Left forelimb (tissue), 1 donor: ENCODE measurements around the gene SMIM23.

Experiments used
- DNase-seq: peaks from one replicate; pipeline ENCODE4 v3.0.0-alpha.2; 2018; ENCODE audit warnings: low spot score

SMIM23 gene

GRCh38 chr5:171820561-171820960 is 34.9 kb downstream of the SMIM23 start:
- DNase-seq = no peak

GRCh38 chr5:171821286-171821685 is 35.7 kb downstream of the SMIM23 start:
- no peak for DNase-seq

GRCh38 chr5:171823269-171823668 is 37.7 kb downstream of the SMIM23 start:
- no peak for DNase-seq

GRCh38 chr5:171825051-171825450 is 39.4 kb downstream of the SMIM23 start:
- no peak for DNase-seq

GRCh38 chr5:171826132-171826531 is 40.5 kb downstream of the SMIM23 start:
- DNase-seq = no peak

- no peak for DNase-seq
Measured at GRCh38 chr5:171827162-171827561, 41.5 kb downstream of the SMIM23 start.

- no peak for DNase-seq
Measured at GRCh38 chr5:171830686-171831085, 45.1 kb downstream of the SMIM23 start.

- no peak for DNase-seq
Measured at GRCh38 chr5:171832775-171833174, 47.2 kb downstream of the SMIM23 start.

- DNase-seq = no peak
Measured at GRCh38 chr5:171834461-171834860, 48.8 kb downstream of the SMIM23 start.

- DNase-seq = no peak
Measured at GRCh38 chr5:171835066-171835465, 49.4 kb downstream of the SMIM23 start.

- DNase-seq = no peak
Measured at GRCh38 chr5:171837522-171837921, 51.9 kb downstream of the SMIM23 start.

- no peak for DNase-seq
Measured at GRCh38 chr5:171838066-171838465, 52.4 kb downstream of the SMIM23 start.

GRCh38 chr5:171839112-171839511 is 53.5 kb downstream of the SMIM23 start:
- no peak for DNase-seq

GRCh38 chr5:171840066-171840465 is 54.4 kb downstream of the SMIM23 start:
- no peak for DNase-seq
